Hematopoietic multipotent progenitor cell treated with erythropoietin and hydrocortisone succinate and interleukin-3 and kit ligand, for 4 days (in vitro differentiated cells): ENCODE measurements around the gene POTEB.
"Not testable (repeated sequence)": the region's sequence is repeated elsewhere in the genome, so short reads cannot be mapped to it uniquely, and the experiment has no call there.

Experiments used
- DNase-seq: peaks from one replicate; pipeline ENCODE4 v3.0.0-alpha.2; 2015

The POTEB gene

DNA sequence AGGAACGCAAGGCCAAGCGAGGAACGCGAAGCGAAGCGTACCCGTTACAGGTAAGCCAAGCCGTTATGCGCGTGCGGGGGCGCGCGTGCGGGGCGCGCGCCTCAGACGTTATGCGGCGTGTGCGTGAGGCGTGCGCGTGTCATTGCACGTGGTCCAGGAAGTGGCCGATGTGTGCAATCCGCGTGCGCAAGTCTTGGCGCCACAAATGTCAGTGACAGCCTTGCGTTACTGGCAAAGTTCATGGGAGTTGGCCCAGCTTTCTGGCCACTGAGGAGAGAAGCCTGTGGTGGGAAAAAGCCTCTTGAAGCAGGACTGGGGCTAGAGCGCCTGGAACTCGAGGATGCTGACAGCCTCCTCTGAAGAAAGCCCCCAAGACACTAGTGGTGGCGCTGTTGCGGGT is at the start of gene POTEB:
POTEB (minus strand) TSS at position 101 of the 400 bp plus-strand sequence. CDS start 489 bp downstream, outside the sequence.
- DNase-seq: not testable (repeated sequence)

DNA sequence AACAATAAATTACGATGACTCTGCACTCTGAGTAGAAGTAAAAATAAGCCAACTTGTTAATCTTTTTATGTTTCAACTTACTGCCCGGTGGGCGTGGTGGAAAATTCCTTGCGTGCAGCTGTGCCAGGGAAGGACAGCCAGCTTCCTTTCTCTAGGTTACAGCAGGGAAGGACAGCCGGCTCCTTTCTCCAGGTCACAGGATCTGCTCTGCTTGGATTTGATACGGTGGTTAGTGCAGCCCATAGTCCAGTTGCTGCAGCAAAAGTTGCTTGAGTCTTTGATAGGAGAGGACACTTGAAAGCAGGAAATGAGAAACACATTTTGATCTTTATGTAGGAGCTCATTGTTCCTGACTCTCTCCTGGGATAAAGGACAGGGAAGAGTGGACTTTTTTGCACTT is 13.4 kb upstream of the POTEB start:
- not testable (repeated sequence) for DNase-seq

DNA sequence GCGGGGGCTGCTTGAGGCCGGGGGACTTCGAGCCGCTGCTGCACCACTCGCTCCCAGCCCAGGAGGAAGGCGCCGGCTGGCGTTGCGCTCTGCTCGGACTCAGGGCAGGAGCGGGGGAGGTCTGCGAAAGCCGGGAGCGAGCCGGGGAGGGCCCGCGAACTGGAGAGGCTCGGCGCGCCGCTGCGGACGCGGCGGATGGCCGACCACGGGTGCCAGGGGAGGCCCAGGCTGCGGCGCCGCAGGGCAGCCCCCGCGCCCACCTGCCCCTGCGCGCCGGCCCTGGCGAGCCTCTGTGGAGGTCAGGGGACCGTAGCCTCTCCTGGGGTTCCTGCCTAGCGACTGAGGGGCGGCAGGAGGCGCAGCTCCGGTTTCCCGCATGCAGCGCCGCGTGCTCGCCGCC is 12.0 kb upstream of the POTEB start:
- DNase-seq: not testable (repeated sequence)

DNA sequence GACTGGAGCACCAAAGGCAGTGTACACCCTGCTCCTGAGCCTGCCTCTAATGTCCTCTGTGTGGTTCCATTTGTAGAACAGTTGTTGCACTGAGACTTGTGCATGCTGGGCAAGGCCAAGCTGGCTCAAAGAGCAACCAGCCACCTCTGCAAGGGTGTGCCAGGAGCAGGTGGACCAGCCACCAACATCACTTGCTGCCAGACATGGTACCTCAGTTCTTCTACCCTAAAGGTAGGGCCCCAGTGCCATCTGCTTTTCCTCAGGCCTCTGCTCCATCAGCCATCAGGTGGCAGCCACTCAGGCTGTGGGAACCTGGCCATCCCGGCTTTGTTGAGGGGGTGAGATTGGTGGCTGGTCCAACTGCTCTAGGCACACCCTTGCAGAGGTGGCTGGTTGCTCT is 38.7 kb downstream of the POTEB start:
- not testable (repeated sequence) for DNase-seq
